Midbrain (tissue), 1 donor: ENCODE data around the gene CDK5R2.
"Not testable (repeated sequence)": the region's sequence is repeated elsewhere in the genome, so short reads cannot be mapped to it uniquely, and the experiment has no call there.

Experiments
- DNase-seq: peaks from one replicate; lab custom pipeline; 2025; lab: John Stamatoyannopoulos, UW

CDK5R2 gene

GRCh38 chr2:218959141-218959731 is at the start of gene CDK5R2:
CDK5R2 (plus strand) TSS chr2:218959666; CDS start chr2:218959821, 155 bp downstream.
- peak; percentile 80 for DNase-seq

GRCh38 chr2:218910741-218911140 is 48.7 kb upstream of the CDK5R2 start:
- no peak for DNase-seq

GRCh38 chr2:218920504-218920903 is 39.0 kb upstream of the CDK5R2 start:
- DNase-seq, result no peak

- no peak for DNase-seq
Observed at GRCh38 chr2:218924757-218925156, 34.7 kb upstream of the CDK5R2 start.

GRCh38 chr2:218925434-218925833 is 34.0 kb upstream of the CDK5R2 start:
- no peak for DNase-seq

GRCh38 chr2:218927422-218927821 is 32.0 kb upstream of the CDK5R2 start:
- DNase-seq, result no peak

- no peak for DNase-seq
Observed at GRCh38 chr2:218927876-218928275, 31.6 kb upstream of the CDK5R2 start.

GRCh38 chr2:218930488-218930887 is 29.0 kb upstream of the CDK5R2 start:
- DNase-seq, result not testable (repeated sequence)

- not testable (repeated sequence) for DNase-seq
Observed at GRCh38 chr2:218931751-218932150, 27.7 kb upstream of the CDK5R2 start.

- DNase-seq, result no peak
Observed at GRCh38 chr2:218944759-218945404, 14.6 kb upstream of the CDK5R2 start.

GRCh38 chr2:218946621-218947020 is 12.8 kb upstream of the CDK5R2 start:
- no peak for DNase-seq

- no peak for DNase-seq
Observed at GRCh38 chr2:218952160-218952559, 7.3 kb upstream of the CDK5R2 start.

- DNase-seq, result no peak
Observed at GRCh38 chr2:218953366-218953954, 6.0 kb upstream of the CDK5R2 start.

GRCh38 chr2:218954541-218955300 is 4.7 kb upstream of the CDK5R2 start:
- no peak for DNase-seq

- DNase-seq, result no peak
Observed at GRCh38 chr2:218956039-218956438, 3.4 kb upstream of the CDK5R2 start.

GRCh38 chr2:218957671-218958070 is 1.8 kb upstream of the CDK5R2 start:
- DNase-seq, result no peak

GRCh38 chr2:218958276-218958675 is 1.2 kb upstream of the CDK5R2 start:
- no peak for DNase-seq

- no peak for DNase-seq
Observed at GRCh38 chr2:218959761-218960308, 369 bp downstream of the CDK5R2 start.

- DNase-seq, result no peak
Observed at GRCh38 chr2:218960309-218961165, 1.1 kb downstream of the CDK5R2 start.

GRCh38 chr2:218961229-218961628 is 1.8 kb downstream of the CDK5R2 start:
- no peak for DNase-seq
